ENCODE measurements around the gene CNTNAP5. TPM values are rescaled to one million over a fixed set of nuclear protein-coding genes. Genes with fewer than 3 reads are reported as not detected.

CNTNAP5 gene
- total and polyA plus RNA-seq, 7 donors = not detected

- intact Hi-C loops (cut with DNase I) = no loop called here
- Histone ChIP-seq H3K27me3 (ENCODE audit: insufficient read depth in 3 of 3, low read length in 2 of 3) (no peaks in the 10 kb centered on the region), H3K4me1 (no peaks in the 10 kb centered on the region), H3K27ac (no peak overlapping the region), H3K9me3 (no peaks in the 10 kb centered on the region), H3K36me3 (ENCODE audit: insufficient read depth in 1 of 2, low read depth in 1 of 2) (no peaks in the 10 kb centered on the region), H3K4me3 (no peak overlapping the region)
- TF ChIP-seq CTCF (IDR thresholded peaks at IDR 0.05) = no peak
- WGBS, 3 donors = 95 to 96% (median 96%) methylated on average over 5 of the region's 5 CpGs
- ATAC-seq (no peak), DNase-seq (no peak)
Observed at GRCh38 chr2:124883595-124883994, 858.5 kb downstream of the CNTNAP5 start.

GRCh38 chr2:124884315-124884714 is 859.2 kb downstream of the CNTNAP5 start:
- intact Hi-C loops (cut with DNase I) = no loop called here
- ATAC-seq = no peak
- Histone ChIP-seq H3K9me3 (no peaks in the 10 kb centered on the region), H3K27me3 (ENCODE audit: insufficient read depth in 3 of 3, low read length in 2 of 3) (no peaks in the 10 kb centered on the region), H3K4me3 (no peak overlapping the region), H3K4me1 (no peaks in the 10 kb centered on the region), H3K36me3 (ENCODE audit: insufficient read depth in 1 of 2, low read depth in 1 of 2) (no peaks in the 10 kb centered on the region), H3K27ac (no peak overlapping the region)
- 71 to 90% (median 81%) methylated on average over 2 of the region's 2 CpGs for WGBS, 3 donors
- no peak for TF ChIP-seq CTCF (IDR thresholded peaks at IDR 0.05)
- DNase-seq = no peak

- Histone ChIP-seq H3K9me3 (no peaks in the 10 kb centered on the region), H3K4me1 (no peaks in the 10 kb centered on the region), H3K36me3 (ENCODE audit: insufficient read depth in 1 of 2, low read depth in 1 of 2) (no peaks in the 10 kb centered on the region), H3K27ac (no peak overlapping the region), H3K4me3 (no peak overlapping the region), H3K27me3 (ENCODE audit: insufficient read depth in 3 of 3, low read length in 2 of 3) (no peaks in the 10 kb centered on the region)
- TF ChIP-seq CTCF (IDR thresholded peaks at IDR 0.05) = no peak
- DNase-seq (no peak), ATAC-seq (no peak)
- intact Hi-C loops (cut with DNase I) = no loop called here
Observed at GRCh38 chr2:124886216-124886615, 861.1 kb downstream of the CNTNAP5 start.

- no peak for DNase-seq
- Histone ChIP-seq H3K36me3 (ENCODE audit: insufficient read depth in 1 of 2, low read depth in 1 of 2) (no peaks in the 10 kb centered on the region), H3K4me1 (no peaks in the 10 kb centered on the region), H3K4me3 (no peak overlapping the region), H3K27ac (no peak overlapping the region), H3K9me3 (no peaks in the 10 kb centered on the region), H3K27me3 (ENCODE audit: insufficient read depth in 3 of 3, low read length in 2 of 3) (no peaks in the 10 kb centered on the region)
- no peak for TF ChIP-seq CTCF (IDR thresholded peaks at IDR 0.05)
- 67 to 72% (median 69%) methylated on average over 3 of the region's 3 CpGs for WGBS, 3 donors
- no peak for ATAC-seq
- intact Hi-C loops (cut with DNase I) = no loop called here
Observed at GRCh38 chr2:124887466-124887865, 862.4 kb downstream of the CNTNAP5 start.

- no peak for TF ChIP-seq CTCF (IDR thresholded peaks at IDR 0.05)
- no peaks in the 10 kb centered on the region for H3K9me3 ChIP-seq
- H3K4me1 ChIP-seq = no peaks in the 10 kb centered on the region
- intact Hi-C loops (cut with DNase I) = no loop called here
- DNase-seq = no peak
- H3K36me3 ChIP-seq (ENCODE audit: insufficient read depth in 1 of 2, low read depth in 1 of 2) = no peaks in the 10 kb centered on the region
- H3K4me3 ChIP-seq = no peak overlapping the region
- 84 to 91% (median 90%) methylated on average over 1 of the region's 1 CpG for WGBS, 3 donors
- ATAC-seq = no peak
- no peaks in the 10 kb centered on the region for H3K27me3 ChIP-seq (ENCODE audit: insufficient read depth in 3 of 3, low read length in 2 of 3)
- H3K27ac ChIP-seq = no peak overlapping the region
Observed at GRCh38 chr2:124888431-124888830, 863.3 kb downstream of the CNTNAP5 start.

Data from psoas muscle (tissue), 8 donors.